Stimulated activated CD4-positive, alpha-beta T cell treated with anti-CD3 and anti-CD28 coated beads, Interleukin-2, amount 100 ng/mL, for 48 hours (primary cell): ENCODE data around the gene RAP1GDS1.
A peak's percentile ranks its signal among the peaks of the same experiment; 100 is the strongest.
"Not testable (repeated sequence)": the region's sequence is repeated elsewhere in the genome, so short reads cannot be mapped to it uniquely, and the experiment has no call there.

Experiments used
- DNase-seq, 2 donors: peaks; one replicate each; pipeline ENCODE4 v3.0.0-alpha.2; 2020

RAP1GDS1 gene

DNA sequence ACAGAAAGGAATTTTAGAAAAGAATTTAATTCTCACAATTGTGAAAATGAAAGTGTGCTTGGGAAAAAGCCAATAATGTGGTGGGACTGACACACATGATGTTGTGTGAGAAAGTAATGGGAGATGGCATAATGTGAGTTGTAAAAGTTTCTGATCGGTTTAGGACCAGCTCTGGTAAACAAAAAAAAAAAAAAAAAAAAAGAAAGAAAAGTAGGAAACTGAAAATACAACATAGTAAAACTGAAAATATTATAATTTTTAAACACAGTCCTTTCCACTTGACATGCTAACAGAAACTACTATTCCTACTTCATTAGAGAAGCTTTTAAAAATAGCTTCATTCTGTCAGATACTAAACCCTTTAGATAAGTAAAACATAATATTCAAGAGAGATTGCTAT, 28.2 kb downstream of the RAP1GDS1 start:
- DNase-seq: no peak

DNA sequence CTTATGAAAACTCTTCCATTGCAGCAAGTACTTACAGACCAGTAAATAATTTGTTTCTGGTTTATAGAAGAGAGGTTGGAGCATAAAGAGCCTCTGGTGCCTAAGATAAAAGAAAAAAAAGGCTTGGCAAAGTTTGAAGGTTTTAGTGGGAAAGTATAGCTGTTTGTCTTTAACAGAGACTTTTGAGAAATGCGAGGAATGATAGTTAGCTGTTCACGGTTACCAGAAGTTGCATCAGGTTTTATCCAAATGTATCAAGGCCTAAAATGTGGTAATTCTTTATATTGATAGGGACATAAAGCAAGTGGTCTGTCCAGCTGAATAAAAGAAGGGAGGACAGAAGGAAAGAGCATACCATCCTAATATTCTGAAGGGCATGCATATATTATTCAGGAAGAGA, 29.3 kb downstream of the RAP1GDS1 start:
- DNase-seq: no peak

DNA sequence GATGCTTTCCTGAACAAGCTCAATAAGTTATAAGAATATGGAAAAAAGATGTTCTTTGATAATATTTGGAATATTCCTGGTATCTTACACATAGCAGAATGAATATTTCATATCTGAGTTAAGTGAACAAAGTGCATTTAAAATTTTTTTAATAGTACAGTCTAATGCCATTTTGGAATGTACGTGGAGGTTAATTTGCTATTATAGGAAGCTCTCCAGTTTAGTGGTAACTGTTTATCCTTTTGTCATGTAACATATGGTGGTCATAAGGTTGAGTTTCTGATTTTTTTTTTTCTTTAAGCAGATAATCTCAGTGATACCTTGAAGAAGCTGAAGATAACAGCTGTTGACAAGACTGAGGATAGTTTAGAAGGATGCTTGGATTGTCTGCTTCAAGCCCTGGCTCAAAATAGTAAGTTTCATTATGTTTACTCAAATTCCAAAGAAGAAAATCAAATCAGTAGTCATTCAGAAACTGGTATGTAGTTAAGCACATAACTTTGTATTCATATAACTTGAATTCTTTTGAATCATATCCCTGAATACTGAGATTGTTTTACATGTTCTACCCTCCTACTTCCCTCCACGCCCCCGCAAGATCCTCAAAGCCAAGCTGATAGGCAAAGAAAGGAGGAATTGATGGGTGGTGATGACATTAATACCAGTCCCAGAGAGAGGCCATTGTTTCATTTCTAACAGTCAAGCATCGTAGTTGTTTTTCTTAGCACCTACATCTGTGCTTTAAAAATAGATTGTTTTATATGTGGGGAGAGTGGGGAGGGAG, 32.1 kb downstream of the RAP1GDS1 start:
- DNase-seq: peak; percentile 6 to 15

DNA sequence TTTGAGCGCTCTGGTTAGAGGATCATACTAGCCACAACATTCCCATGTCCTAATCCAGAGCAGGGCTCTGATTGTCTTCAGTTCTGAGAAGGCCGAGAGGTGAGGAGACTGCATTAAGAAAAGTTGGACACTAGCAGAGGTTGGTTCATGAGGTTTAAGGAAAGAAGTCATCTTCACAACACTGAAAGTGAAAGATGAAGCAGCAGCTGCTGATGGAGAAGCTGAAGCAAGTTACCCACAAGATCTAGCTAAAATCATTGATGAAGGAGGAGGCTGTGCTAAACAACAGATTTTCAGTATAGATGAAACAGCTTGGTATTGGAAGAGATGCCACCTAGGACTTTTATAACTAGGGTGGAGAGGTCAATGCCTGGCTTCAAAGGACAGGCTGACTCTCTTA, 36.8 kb downstream of the RAP1GDS1 start:
- DNase-seq: no peak

DNA sequence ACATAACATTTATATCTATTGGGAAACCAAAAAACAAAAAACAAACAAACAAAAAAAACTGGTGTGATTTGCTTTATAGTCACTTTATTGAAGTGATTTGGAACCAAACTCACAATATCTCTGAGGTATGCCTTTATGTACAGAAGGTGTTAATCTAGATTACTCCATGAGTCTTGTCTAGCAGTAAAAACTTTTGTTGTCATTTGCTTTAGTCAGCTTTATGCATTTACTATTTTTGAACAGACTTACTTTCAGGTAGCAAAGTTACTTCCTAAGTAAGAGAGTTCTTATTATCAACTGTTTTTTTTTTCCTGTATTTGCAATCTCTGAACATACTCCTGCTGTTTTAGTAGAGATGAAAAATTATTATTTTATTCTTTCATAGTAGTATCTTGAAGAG, 39.5 kb downstream of the RAP1GDS1 start:
- no peak for DNase-seq

DNA sequence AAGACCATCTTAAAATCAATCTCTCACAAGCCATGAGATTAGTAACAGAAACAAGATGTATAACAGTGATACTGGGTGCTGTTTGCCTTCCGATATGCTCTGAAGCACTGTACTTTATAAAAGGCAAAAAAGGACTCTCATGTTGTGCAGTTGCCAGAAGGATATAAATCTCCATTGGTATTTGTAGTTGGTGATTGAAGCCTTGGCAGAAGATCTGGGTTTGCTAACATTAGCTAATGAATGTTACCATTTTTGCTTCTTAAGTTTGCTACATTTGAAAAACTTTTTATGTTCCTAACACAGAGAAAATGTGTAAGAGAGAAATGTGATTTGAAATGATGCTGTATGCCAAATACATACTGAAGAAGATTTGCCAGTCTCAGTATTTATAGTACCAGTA, 44.4 kb downstream of the RAP1GDS1 start:
- no peak for DNase-seq

DNA sequence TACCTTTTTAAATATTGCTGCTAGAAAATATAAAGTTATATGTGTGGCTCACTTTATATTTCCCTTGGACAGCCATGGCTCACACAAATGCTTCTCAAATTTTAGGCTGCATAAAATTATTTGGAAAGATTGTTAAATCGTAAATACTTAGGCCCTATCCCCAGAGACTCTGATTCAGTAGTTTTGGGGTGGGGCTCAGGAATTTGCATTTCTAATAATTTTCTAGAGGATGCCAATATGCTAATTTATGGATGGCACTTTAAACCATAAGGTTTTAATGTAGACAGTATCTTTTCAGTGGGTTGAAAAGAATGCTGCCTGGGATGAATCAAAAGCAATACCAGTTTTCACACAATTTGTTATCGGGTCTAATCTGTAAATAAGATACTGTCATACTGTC, 49.7 kb downstream of the RAP1GDS1 start:
- DNase-seq: no peak

DNA sequence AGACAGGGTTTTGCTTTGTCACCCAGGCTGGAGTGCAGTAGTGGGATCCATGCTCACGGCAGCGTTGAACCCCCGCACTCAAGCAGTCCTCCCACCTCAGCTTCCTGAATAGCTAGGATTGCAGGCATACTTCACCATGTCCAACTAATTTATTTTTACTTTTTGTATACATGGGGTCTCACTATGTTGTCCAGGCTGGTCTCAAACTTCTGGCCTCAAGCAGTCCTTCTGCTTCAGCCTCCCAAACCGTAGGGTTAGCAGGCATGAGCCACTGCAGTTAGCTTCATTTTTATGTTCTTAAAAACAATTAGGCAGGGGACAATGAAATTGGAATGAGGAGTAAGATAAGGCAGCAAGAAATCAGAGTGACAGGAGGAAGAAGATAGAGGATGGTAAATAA, 50.5 kb downstream of the RAP1GDS1 start:
- DNase-seq: no peak

DNA sequence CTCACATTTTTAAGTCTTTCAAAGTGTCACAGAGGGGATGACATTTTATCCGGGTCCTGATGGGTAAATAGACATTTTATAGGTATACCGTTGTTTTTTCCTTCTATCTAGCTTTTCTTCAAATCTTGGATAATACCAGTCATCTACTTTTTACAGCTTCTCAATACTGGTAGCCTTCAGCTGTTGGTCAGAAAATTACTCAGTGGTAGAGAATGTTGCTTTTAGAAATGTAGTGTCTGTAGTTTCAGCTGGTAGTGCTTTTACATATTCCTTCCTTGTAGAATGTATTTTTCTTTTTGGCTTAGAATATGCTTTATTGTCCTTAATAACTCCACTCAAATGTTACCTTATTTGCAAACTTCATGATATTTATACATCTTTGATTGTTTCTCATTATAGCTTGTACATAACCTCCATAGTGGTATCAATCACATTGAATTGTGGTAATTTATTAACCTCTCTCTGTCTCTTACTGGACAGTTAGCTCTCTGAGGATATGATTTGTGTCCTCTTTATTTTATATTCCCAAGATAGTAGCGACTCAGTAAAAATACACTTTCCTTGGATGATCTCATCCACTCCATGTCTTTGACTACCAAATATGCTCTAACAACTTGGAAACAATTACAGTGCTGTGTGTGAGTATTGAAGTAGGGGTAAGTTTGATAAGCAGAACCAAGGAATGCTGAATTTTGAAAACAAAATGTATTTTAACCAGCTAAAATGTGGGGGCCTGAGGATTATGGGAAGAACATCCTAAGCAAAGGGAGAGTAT, 53.8 kb downstream of the RAP1GDS1 start:
- DNase-seq: no peak

DNA sequence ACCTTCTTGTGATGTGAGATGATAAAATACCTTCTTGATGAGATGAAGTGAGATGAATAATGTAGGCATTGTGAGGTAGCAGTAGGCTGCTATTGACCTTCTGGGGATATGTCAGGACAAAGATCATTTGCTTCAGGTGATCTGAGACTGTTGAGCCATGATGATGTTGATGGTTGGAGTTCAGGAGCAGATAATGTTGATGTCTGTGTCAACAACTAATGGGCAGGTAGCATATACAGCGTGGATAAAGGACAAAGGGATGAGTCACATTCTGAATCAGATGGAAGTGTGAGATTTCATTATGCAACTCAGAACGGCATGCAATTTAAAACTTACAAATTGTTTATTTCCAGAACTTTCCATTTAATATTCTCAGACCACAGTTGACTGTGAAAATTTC, 57.3 kb downstream of the RAP1GDS1 start:
- DNase-seq: no peak

DNA sequence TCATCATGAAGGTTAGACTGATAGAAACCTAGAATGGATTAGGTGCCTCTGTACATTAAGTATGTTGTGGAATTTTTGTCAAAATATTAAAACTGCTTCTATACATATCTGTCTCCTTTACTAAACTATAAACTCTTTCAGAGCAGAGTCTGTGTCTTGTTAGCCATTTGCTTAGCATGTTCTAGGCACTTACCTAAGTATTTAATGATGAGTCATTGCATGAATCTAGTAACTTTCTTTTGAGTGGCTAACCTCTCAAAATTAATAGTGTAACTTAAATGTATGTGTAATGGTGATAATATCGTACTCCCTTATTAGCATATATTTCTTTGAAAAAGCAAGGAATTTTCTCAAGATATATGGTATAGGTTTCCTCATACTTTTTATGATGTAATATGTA, 57.8 kb downstream of the RAP1GDS1 start:
- DNase-seq: no peak

DNA sequence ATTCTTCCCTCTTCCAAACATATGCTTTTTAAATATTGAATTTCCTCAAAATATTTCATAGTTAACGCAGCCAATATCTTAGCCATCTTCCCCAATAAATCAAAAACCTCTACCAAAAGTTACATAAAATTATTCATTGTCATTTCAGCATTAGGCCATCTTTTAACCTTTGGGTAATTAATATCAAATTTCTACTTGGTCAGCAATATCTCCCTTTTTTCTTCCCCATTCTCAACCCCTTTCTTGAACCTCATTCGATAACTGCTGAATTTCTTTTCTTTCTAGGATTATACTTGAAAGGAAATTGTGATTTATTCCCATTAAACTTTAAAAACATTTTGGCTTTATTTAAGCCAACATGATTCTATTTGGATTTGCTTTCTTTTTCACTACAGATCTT, 65.0 kb downstream of the RAP1GDS1 start:
- DNase-seq: no peak

DNA sequence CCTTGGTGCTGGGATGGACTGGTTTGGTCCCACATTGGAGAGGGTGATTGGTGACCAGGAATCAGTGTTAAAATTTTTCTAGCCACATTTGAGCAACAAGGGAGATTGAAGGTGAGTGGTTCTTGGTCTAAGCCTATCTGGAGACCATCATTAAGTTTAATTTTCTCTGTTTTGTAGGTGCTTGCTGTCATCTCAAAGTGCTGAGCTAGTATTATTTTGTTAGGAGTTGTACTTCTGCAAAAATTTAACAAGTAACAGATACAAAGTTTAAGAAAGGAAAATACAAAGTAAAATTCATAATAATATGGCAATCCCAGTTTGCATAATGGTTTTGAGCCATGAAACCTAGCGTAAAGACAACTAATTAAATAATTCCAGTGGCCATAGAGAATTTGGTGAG, 66.5 kb downstream of the RAP1GDS1 start:
- DNase-seq: no peak

DNA sequence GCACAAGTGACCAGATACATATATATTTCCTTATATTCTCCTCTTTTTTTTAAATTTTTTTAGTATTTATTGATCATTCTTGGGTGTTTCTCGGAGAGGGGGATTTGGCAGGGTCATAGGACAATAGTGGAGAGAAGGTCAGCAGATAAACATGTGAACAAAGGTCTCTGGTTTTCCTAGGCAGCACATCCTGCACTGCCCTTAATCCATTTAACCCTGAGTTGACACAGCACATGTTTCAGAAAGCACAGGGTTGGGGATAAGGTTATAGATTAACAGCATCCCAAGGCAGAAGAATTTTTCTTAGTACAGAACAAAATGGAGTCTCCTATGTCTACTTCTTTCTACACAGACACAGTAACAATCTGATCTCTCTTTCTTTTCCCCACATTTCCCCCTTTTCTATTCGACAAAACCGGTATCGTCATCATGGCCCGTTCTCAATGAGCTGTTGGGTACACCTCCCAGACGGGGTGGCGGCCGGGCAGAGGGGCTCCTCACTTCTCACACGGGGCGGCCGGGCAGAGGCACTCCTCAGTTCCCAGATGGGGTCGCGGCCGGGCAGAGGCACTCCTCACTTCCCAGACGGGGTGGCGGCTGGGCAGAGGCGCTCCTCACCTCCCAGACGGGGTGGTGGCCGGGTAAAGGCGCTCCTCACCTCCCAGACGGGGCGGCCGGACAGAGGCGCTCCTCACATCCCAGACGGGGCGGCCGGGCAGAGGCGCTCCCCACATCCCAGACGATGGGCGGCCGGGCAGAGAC, 68.9 kb downstream of the RAP1GDS1 start:
- not testable (repeated sequence) for DNase-seq

DNA sequence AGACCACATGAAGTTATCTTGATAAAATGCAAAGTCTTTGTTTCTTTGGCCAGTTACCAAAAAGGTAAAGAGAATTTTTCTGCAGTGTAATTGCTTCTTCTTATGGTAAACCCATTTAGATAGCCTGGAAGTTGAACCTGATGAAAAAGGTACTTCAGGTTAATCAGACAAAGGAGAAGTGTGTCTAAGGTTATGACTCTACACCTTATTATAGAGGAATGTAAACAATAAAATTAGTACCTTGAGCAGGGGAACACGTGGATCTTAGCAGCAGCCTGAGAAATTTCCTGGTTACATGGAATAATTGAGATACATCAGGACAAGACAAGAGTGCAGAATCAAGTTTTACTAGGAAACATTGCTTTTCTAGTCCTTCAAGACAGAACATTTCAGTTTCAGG, 70.8 kb downstream of the RAP1GDS1 start:
- DNase-seq: no peak

DNA sequence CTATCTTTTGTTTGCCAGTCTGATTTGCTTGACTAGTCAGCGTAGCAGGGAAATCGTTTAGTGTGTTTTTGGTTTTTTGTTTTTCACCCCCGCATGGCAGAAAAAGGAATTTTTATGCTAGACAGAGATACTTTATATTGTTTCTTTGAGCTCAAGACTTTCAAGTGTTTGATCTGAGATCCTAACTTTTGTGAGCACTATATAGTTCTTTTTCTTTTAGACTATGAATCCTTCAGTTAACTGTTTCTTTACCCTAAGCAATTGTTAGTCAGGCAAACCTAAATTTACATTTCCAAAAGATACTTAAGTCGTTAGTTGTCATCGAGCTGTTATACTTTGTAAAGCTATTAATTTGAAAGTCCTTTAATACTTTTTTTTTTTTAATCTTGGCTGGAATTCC, 73.3 kb downstream of the RAP1GDS1 start:
- DNase-seq: no peak

DNA sequence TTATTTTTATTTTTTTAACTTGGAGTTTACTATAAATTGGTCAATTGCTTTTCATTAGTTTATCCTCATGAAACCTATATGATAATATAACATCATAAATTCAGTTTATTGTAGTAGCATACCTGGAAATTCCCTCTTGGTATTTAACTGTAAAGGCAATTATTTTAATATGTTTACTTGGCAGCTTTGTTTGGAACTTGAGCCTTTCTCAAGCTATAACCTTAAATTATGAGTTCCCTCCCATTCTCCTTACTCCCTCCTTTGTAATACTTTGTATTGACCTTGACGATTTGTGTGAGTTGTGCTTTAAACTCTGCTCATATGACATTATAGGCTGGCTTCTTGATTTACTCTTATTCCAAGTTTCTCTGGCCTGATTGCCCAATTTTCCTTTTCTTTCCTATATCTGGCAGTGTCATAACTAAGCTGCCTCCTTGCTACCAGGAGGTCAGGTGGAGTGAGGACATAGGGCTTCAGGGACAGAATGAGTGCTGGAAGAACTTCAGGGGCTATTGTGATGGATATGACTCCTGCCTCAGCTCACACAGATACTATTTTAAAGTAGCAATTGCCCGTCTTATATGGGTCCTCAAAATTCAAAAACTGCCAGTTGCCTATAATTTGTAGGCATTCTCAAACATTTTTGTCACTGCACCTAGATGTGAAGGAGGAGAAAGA, 77.7 kb downstream of the RAP1GDS1 start:
- DNase-seq: no peak

DNA sequence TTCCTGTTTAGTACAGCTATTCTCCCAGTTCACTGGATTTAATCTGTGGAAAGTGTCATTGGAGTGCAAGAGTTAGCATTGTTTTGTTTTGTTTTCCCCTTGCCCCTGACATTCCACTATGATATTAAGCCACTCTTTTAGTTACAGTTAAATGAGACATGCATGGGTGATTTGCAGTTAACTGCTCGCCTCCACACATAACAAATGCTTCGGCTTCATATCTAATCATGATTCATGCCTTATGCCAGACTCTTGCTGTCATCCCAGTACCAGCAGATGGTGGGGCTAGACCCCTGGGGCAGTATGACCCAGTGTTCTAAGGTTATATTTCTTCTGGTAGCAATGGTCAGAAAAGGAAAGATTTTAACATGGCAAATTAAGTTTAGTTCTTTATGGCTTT, 80.1 kb downstream of the RAP1GDS1 start:
- no peak for DNase-seq

DNA sequence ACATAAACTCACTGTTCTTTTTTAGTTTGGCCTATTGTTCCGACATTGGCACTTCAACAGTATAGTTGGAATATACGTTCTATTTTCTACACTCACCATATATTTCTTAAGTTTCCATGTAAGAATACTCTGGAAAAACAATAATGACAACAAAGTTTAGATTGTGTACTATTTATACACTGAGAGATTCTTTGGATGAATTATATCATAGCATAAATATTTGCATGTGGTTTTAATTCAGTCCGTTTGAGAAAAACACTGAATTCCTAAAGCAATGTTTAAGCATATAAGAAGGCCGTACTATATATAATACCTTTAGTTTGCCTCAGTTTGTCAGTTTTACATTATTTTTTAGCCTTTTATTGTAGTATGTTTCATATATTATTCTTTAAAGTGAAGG, 82.4 kb downstream of the RAP1GDS1 start:
- no peak for DNase-seq

DNA sequence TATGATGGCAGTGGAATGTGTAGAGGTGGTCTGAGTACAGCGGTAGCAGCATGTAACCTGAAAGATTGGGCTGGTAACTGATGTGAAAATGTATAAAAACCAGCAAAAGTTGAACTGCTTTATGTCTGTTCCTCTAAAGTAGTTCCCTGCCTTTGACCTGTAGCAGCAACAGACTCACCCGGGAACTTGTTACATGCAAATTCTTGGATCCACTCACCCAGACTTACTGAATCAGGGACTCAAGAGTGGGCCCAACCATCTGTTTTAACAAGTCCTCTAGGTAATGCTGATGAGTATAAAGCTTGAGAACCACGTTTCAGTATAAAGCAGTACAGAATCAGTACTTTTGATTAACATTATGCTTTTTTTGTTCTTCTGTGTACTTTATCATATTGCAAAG, 84.7 kb downstream of the RAP1GDS1 start:
- DNase-seq: no peak

DNA sequence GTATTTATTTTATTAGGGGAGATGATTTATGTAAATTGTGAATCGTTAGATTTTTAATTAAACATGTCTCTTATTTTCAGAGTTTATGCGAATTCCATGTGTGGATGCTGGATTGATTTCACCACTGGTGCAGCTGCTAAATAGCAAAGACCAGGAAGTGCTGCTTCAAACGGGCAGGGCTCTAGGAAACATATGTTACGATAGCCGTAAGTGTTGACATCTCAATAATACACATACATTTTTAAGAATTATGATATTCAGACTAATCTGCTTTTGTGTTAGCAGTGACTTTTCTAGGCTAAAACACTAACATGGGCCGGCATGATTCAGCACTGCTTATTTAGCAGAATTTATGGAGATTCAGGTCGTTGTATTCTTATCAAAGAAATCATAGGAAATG, 91.2 kb downstream of the RAP1GDS1 start:
- no peak for DNase-seq

DNA sequence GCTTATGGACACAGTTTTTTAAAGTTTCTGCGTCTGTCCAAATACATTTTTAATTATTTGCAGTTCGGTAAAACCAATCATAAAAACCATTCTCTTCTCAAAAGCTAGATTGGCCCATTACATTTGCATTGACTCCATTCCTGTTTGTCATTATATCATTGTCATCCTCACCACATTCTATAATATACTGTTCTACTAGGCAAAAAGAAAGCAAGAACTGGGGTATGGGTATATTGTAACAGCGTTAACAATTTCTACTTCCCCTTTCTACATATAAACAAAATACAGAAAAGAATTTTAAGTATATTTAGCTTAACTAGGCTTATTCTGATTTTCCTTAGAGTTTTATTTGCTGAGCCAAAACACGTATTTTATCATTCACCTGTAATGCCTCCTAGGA, 91.8 kb downstream of the RAP1GDS1 start:
- no peak for DNase-seq

DNA sequence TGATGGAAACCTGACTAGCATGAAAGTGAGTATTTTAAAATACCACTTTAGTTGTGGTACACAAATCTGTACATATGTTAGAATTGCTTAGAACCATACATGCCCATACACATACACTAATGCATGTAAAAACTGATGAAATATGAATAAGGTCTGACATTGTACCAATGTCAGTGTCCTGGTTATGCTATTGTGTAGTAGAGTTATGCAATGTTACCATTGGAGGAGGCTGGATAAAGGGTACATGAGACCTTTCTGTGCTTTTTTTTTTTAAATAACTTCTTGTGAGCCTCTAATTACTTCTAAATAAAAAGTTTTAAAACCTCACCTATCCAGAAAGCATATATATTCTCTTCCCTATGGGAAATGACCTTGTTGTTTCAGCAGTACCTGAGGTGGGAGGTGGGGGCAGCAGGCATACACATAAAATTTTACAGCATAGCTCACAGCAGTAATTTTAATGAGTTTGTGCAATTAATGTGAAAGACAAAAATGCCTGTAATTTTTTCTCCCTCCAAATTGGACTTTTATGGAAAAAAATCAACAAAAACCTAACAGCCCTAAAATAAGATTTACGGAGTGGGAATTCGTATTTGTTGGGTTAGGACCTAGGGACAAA, 97.6 kb downstream of the RAP1GDS1 start:
- DNase-seq: no peak
